Osteoblast (primary cell): ENCODE data around the gene DPYSL4. TPM values are rescaled to one million over a fixed set of nuclear protein-coding genes. Genes with fewer than 3 reads are reported as not detected.

Source experiments
- DNase-seq: peaks from one replicate; pipeline ENCODE4 v3.0.0; 2011; ENCODE audit warnings: low spot score, mixed read lengths; ENCODE audit not compliant: insufficient read length; ENCODE audit errors: missing footprints
- H2AFZ ChIP-seq: 2 replicates; pipeline ENCODE4 v1.6.0; 2011; ENCODE audit warnings: mild to moderate bottlenecking, low read length
- H3K27ac ChIP-seq: 2 replicates; pipeline ENCODE4 v1.5.1; 2011; ENCODE audit warnings: mild to moderate bottlenecking, low read depth, low read length, moderate library complexity
- H3K27me3 ChIP-seq: 2 replicates; pipeline ENCODE4 v1.6.0; 2012; ENCODE audit warnings: mild to moderate bottlenecking, control low read depth, inconsistent platforms, low read length, moderate library complexity; ENCODE audit not compliant: insufficient read depth
- H3K36me3 ChIP-seq: 2 replicates; pipeline ENCODE4 v1.5.1; 2011; ENCODE audit warnings: mild to moderate bottlenecking, low read length, control low read depth, moderate library complexity; ENCODE audit not compliant: insufficient read depth
- H3K4me1 ChIP-seq: 2 replicates; pipeline ENCODE4 v1.5.1; 2011; ENCODE audit warnings: mild to moderate bottlenecking, low read length, control low read depth, moderate library complexity; ENCODE audit not compliant: insufficient read depth
- H3K4me2 ChIP-seq: 2 replicates; pipeline ENCODE4 v1.6.0; 2011; ENCODE audit warnings: mild to moderate bottlenecking, low read length; ENCODE audit not compliant: insufficient read depth
- H3K4me3 ChIP-seq: fragments of 200-600 bp; sonication (generic); 3 replicates; pipeline ENCODE4 v1.5.1; 2012; ENCODE audit warnings: mild to moderate bottlenecking, low read length, inconsistent platforms; ENCODE audit not compliant: insufficient read depth
- H3K79me2 ChIP-seq: 2 replicates; pipeline ENCODE4 v1.6.0; 2012; ENCODE audit warnings: mild to moderate bottlenecking, low read length, control low read depth, inconsistent platforms; ENCODE audit not compliant: insufficient read depth
- H3K9me3 ChIP-seq: 2 replicates; pipeline ENCODE4 v1.5.1; 2011; ENCODE audit warnings: low read depth, low read length, control low read depth
- H4K20me1 ChIP-seq: 2 replicates; pipeline ENCODE4 v1.6.0; 2012; ENCODE audit warnings: mild to moderate bottlenecking, low read length, control low read depth; ENCODE audit not compliant: insufficient read depth
- total RNA-seq: library from RNA; depleted of rRNA; stranded (reverse); fragments of >200 nt; gene quantifications from 2 replicates; pipeline ENCODE4 v1.2.3, GENCODE V29; 2012
- TF ChIP-seq, protein P1 (sequence below): IDR thresholded peaks from 2 replicates; pipeline ENCODE4 v1.5.1; 2011; ENCODE audit warnings: mild to moderate bottlenecking, low read depth, low read length, moderate library complexity; ENCODE audit errors: extremely low read depth

DPYSL4 gene
- total RNA-seq, 1 donor, result 0.72 TPM

DNA sequence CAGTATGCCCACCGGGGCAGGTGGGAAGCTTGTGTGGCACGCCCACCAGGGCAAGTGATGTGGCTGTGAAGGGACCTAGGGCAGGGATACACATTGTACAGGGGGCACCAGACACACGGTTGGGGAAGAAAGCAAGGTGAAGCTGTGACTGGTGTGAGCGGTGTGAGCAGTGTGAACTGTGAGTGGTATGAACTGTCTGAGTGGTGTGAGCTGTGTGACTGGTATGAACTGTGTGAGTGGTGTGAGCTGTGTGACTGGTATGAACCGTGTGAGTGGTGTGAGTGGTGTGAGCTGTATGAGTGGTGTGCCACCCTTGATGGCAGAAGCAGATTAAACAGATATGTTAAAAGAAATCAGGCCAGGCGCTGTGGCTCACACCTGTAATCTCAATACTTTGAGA is 48.1 kb downstream of the DPYSL4 start:
- no peak for DNase-seq
- Histone ChIP-seq H3K27ac (no peak overlapping the region), H3K27me3 (no peaks in the 10 kb centered on the region), H3K4me1 (no peaks in the 10 kb centered on the region), H3K4me2 (no peak overlapping the region), H3K36me3 (no peaks in the 10 kb centered on the region), H2AFZ (no peak overlapping the region), H3K79me2 (no peaks in the 10 kb centered on the region), H4K20me1 (no peaks in the 10 kb centered on the region), H3K4me3 (no peak overlapping the region), H3K9me3 (no peaks in the 10 kb centered on the region)
- TF ChIP-seq, protein P1, sequence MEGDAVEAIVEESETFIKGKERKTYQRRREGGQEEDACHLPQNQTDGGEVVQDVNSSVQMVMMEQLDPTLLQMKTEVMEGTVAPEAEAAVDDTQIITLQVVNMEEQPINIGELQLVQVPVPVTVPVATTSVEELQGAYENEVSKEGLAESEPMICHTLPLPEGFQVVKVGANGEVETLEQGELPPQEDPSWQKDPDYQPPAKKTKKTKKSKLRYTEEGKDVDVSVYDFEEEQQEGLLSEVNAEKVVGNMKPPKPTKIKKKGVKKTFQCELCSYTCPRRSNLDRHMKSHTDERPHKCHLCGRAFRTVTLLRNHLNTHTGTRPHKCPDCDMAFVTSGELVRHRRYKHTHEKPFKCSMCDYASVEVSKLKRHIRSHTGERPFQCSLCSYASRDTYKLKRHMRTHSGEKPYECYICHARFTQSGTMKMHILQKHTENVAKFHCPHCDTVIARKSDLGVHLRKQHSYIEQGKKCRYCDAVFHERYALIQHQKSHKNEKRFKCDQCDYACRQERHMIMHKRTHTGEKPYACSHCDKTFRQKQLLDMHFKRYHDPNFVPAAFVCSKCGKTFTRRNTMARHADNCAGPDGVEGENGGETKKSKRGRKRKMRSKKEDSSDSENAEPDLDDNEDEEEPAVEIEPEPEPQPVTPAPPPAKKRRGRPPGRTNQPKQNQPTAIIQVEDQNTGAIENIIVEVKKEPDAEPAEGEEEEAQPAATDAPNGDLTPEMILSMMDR, result no peak

DNA sequence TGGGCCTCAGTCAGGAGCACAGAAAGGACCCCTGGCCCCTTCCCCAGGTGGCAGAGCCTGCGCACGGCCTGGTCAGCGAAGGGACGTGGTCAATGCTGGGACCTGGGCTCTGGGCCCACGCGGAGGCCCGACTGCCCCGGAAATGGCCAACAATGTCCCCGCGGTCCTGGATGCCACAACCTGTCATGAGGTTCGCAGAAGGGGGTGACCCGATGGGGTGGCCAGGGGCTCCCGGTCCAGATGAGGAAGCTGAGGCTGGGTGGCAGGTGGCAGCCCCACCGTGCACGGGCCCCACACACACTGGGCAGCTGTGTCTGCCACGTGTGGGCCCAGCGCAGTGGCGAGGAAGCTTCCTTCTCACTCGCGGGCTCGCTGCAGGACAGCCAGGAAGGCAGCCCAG is 49.4 kb downstream of the DPYSL4 start:
- Histone ChIP-seq H3K36me3 (no peaks in the 10 kb centered on the region), H3K9me3 (no peaks in the 10 kb centered on the region), H3K27ac (no peak overlapping the region), H4K20me1 (no peaks in the 10 kb centered on the region), H3K79me2 (no peaks in the 10 kb centered on the region), H3K4me3 (no peak overlapping the region), H3K27me3 (no peaks in the 10 kb centered on the region), H2AFZ (no peak overlapping the region), H3K4me1 (no peaks in the 10 kb centered on the region), H3K4me2 (no peak overlapping the region)
- TF ChIP-seq, protein P1, result no peak
- DNase-seq, result no peak

DNA sequence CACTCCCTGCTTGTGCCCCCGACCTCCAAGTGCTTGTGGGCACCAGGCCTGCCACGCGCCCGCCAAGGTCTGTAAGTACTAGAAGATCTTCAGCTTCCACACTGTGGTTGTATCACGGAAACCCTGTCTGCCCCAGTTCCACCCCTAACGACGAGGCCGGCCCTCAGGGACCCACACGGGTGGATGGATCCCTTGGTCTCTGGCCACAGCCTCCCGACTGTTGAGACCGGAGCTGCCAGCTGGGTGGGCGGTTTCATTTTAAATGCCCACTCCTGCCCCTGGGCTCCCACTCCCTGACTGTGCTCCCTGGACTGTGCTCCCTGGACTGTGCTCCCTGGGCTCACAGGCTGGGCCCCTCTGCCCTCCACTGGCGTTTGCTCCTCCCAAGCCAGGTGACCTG is 50.1 kb downstream of the DPYSL4 start:
- TF ChIP-seq, protein P1, result no peak
- no peaks in the 10 kb centered on the region for H3K4me1 ChIP-seq
- no peak overlapping the region for H2AFZ ChIP-seq
- H3K9me3 ChIP-seq, result no peaks in the 10 kb centered on the region
- H4K20me1 ChIP-seq, result no peaks in the 10 kb centered on the region
- no peaks in the 10 kb centered on the region for H3K79me2 ChIP-seq
- no peak overlapping the region for H3K27ac ChIP-seq
- DNase-seq, result peak; percentile 72
- no peak overlapping the region for H3K4me2 ChIP-seq
- no peak overlapping the region for H3K4me3 ChIP-seq
- no peaks in the 10 kb centered on the region for H3K27me3 ChIP-seq
- H3K36me3 ChIP-seq, result no peaks in the 10 kb centered on the region

- no peaks in the 10 kb centered on the region for H3K27me3 ChIP-seq
- no peak for DNase-seq
- H3K4me2 ChIP-seq, result no peak overlapping the region
- H3K9me3 ChIP-seq, result no peaks in the 10 kb centered on the region
- H3K79me2 ChIP-seq, result no peaks in the 10 kb centered on the region
- no peaks in the 10 kb centered on the region for H4K20me1 ChIP-seq
- no peak overlapping the region for H3K4me3 ChIP-seq
- H3K27ac ChIP-seq, result no peak overlapping the region
- no peaks in the 10 kb centered on the region for H3K36me3 ChIP-seq
- H3K4me1 ChIP-seq, result no peaks in the 10 kb centered on the region
- TF ChIP-seq, protein P1, result no peak
- H2AFZ ChIP-seq, result no peak overlapping the region
Measured at GRCh38 chr10:132237396-132237795, 50.6 kb downstream of the DPYSL4 start.
